SKM-1 (cell line): ENCODE results near the gene TSSK6.

Experiments
- DNase-seq: peaks from one replicate; lab custom pipeline; 2025; ENCODE audit not compliant: unreplicated experiment; lab: John Stamatoyannopoulos, UW

Gene TSSK6

GRCh38 chr19:19531951-19532805 lies 16.8 kb upstream of the TSSK6 start:
- no peak for DNase-seq

- DNase-seq: no peak
Observed at GRCh38 chr19:19530889-19531288, 15.5 kb upstream of the TSSK6 start.

GRCh38 chr19:19530423-19530804 lies 15.1 kb upstream of the TSSK6 start:
- no peak for DNase-seq

- no peak for DNase-seq
Observed at GRCh38 chr19:19529783-19530422, 14.6 kb upstream of the TSSK6 start.

GRCh38 chr19:19528721-19529490 lies 13.6 kb upstream of the TSSK6 start, which contains the start of gene YJEFN3:
TSS of gene YJEFN3 (plus strand) at chr19:19528911. CDS start at chr19:19528933, 22 bp downstream.
- no peak for DNase-seq

- DNase-seq: no peak
Observed at GRCh38 chr19:19527674-19528625, 12.6 kb upstream of the TSSK6 start.

- DNase-seq: no peak
Observed at GRCh38 chr19:19527371-19527656, 12.0 kb upstream of the TSSK6 start.

GRCh38 chr19:19526581-19527370 lies 11.4 kb upstream of the TSSK6 start:
- DNase-seq: no peak

- no peak for DNase-seq
Observed at GRCh38 chr19:19525611-19526380, 10.4 kb upstream of the TSSK6 start.

GRCh38 chr19:19524053-19524452 lies 8.7 kb upstream of the TSSK6 start:
- no peak for DNase-seq

GRCh38 chr19:19523177-19523576 lies 7.8 kb upstream of the TSSK6 start:
- DNase-seq: no peak

- no peak for DNase-seq
Observed at GRCh38 chr19:19520989-19521388, 5.6 kb upstream of the TSSK6 start.

- DNase-seq: no peak
Observed at GRCh38 chr19:19517235-19517619, 1.9 kb upstream of the TSSK6 start.

- peak; percentile 53 for DNase-seq
Observed at GRCh38 chr19:19515642-19516519, 533 bp upstream of the TSSK6 start, which contains the start of gene NDUFA13. TSS of gene NDUFA13 (plus strand) at chr19:19516225. CDS start at chr19:19516239, 14 bp downstream.

GRCh38 chr19:19514215-19514657 lies 1.1 kb downstream of the TSSK6 start:
- DNase-seq: no peak

- DNase-seq: no peak
Observed at GRCh38 chr19:19513682-19514081, 1.7 kb downstream of the TSSK6 start.

- DNase-seq: no peak
Observed at GRCh38 chr19:19510432-19510831, 4.9 kb downstream of the TSSK6 start.

- DNase-seq: no peak
Observed at GRCh38 chr19:19508217-19508616, 7.1 kb downstream of the TSSK6 start.
